ENCODE results near the gene ARL16.

The ARL16 gene

DNA sequence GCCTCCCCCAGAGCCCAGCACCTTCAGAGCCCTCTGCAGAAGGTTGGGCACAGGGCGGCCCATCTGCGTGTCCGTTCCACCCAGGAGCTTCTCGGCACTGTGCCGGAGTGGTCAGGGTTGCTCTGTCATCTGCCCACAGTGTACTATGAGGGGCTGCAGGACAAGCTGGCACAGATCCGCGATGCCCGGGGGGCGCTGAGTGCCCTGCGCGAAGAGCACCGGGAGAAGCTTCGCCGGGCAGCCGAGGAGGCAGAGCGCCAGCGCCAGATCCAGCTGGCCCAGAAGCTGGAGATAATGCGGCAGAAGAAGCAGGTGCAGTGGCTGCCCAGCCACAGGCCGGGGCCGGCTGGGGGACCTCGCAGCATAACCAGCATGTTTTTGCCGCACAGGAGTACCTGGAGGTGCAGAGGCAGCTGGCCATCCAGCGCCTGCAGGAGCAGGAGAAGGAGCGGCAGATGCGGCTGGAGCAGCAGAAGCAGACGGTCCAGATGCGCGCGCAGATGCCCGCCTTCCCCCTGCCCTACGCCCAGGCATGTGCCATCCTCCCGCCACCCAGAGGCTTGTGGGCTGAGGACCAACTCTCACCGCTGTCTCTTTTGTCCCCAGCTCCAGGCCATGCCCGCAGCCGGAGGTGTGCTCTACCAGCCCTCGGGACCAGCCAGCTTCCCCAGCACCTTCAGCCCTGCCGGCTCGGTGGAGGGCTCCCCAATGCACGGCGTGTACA lies 12.8 kb upstream of the ARL16 start:
- H3K4me3 ChIP-seq (ENCODE audit: low read depth, low read length): no peak overlapping the region
- TF ChIP-seq, protein P1, sequence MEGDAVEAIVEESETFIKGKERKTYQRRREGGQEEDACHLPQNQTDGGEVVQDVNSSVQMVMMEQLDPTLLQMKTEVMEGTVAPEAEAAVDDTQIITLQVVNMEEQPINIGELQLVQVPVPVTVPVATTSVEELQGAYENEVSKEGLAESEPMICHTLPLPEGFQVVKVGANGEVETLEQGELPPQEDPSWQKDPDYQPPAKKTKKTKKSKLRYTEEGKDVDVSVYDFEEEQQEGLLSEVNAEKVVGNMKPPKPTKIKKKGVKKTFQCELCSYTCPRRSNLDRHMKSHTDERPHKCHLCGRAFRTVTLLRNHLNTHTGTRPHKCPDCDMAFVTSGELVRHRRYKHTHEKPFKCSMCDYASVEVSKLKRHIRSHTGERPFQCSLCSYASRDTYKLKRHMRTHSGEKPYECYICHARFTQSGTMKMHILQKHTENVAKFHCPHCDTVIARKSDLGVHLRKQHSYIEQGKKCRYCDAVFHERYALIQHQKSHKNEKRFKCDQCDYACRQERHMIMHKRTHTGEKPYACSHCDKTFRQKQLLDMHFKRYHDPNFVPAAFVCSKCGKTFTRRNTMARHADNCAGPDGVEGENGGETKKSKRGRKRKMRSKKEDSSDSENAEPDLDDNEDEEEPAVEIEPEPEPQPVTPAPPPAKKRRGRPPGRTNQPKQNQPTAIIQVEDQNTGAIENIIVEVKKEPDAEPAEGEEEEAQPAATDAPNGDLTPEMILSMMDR (IDR thresholded peaks at IDR 0.05; ENCODE audit: borderline replicate concordance, insufficient read depth, low read depth, low read length): no peak

GRCh38 chr17:81695801-81696200 lies 12.2 kb upstream of the ARL16 start:
- TF ChIP-seq, protein P1 (IDR thresholded peaks at IDR 0.05; ENCODE audit: borderline replicate concordance, insufficient read depth, low read depth, low read length): no peak
- H3K4me3 ChIP-seq (ENCODE audit: low read depth, low read length): no peak overlapping the region

DNA sequence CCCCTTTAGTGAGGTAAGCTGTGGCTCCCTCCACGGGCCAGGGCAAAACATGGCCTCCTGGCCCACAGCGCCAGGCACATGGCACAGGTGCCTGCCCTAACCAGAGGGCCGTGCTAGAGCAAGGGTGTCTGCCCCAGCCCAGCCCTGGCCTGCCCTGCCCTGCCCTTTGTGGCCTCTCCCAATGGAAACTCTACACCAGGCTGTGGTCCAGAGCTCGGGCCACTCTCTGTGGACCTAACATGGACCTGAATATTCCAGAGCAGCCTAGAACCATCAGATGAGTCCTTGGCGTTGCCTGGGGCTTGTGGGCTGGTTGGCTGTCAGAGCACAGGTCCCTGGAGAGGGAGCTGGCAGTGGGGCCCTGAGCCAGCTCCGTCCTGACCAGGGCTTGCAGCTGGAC lies 11.6 kb upstream of the ARL16 start:
- no peak overlapping the region for H3K4me3 ChIP-seq (ENCODE audit: low read depth, low read length)
- TF ChIP-seq, protein P1 (IDR thresholded peaks at IDR 0.05; ENCODE audit: borderline replicate concordance, insufficient read depth, low read depth, low read length): no peak

GRCh38 chr17:81694810-81695209 lies 11.2 kb upstream of the ARL16 start:
- TF ChIP-seq, protein P1 (IDR thresholded peaks at IDR 0.05; ENCODE audit: borderline replicate concordance, insufficient read depth, low read depth, low read length): no peak
- no peak overlapping the region for H3K4me3 ChIP-seq (ENCODE audit: low read depth, low read length)

- no peak overlapping the region for H3K4me3 ChIP-seq (ENCODE audit: low read depth, low read length)
- TF ChIP-seq, protein P1 (IDR thresholded peaks at IDR 0.05; ENCODE audit: borderline replicate concordance, insufficient read depth, low read depth, low read length): no peak
These were observed 10.1 kb upstream of the ARL16 start for GRCh38 chr17:81693509-81694210.

DNA sequence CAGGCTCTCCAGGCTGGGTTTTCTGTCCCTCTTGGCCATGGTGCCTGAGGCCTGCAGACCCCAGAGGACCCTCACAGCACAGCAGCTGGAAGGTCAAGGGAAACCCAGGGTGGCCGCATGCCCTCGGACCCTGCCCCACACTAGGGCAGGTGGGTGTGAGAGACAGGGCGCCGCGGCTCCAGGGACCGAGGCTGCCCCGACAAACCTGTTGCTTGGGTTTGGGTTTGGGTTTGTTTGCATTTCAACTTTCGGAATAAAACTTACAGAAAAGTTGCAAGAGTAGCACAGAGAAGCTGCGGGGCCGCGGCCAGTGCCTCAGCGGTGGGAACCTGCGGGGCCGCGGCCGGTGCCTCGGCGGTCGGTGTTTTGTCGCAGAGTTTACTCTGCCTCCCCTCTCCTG lies 8.0 kb upstream of the ARL16 start:
- H3K4me3 ChIP-seq (ENCODE audit: low read depth, low read length): no peak overlapping the region
- TF ChIP-seq, protein P1 (IDR thresholded peaks at IDR 0.05; ENCODE audit: borderline replicate concordance, insufficient read depth, low read depth, low read length): no peak

GRCh38 chr17:81691196-81691595 lies 7.6 kb upstream of the ARL16 start:
- H3K4me3 ChIP-seq (ENCODE audit: low read depth, low read length): no peak overlapping the region
- TF ChIP-seq, protein P1 (IDR thresholded peaks at IDR 0.05; ENCODE audit: borderline replicate concordance, insufficient read depth, low read depth, low read length): no peak
